GM19463 (cell line): Measurements from ENCODE around the gene SLC25A30.
A peak's percentile ranks its signal among the peaks of the same experiment; 100 is the strongest.

Experiments
- ATAC-seq: cut with Tn5 transposase; IDR thresholded peaks from one replicate; pipeline ENCODE4 v1.9.1; 2021; ENCODE audit warnings: mild to moderate bottlenecking, moderate library complexity; ENCODE audit not compliant: unreplicated experiment

The SLC25A30 gene, protein sequence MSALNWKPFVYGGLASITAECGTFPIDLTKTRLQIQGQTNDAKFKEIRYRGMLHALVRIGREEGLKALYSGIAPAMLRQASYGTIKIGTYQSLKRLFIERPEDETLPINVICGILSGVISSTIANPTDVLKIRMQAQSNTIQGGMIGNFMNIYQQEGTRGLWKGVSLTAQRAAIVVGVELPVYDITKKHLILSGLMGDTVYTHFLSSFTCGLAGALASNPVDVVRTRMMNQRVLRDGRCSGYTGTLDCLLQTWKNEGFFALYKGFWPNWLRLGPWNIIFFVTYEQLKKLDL

DNA sequence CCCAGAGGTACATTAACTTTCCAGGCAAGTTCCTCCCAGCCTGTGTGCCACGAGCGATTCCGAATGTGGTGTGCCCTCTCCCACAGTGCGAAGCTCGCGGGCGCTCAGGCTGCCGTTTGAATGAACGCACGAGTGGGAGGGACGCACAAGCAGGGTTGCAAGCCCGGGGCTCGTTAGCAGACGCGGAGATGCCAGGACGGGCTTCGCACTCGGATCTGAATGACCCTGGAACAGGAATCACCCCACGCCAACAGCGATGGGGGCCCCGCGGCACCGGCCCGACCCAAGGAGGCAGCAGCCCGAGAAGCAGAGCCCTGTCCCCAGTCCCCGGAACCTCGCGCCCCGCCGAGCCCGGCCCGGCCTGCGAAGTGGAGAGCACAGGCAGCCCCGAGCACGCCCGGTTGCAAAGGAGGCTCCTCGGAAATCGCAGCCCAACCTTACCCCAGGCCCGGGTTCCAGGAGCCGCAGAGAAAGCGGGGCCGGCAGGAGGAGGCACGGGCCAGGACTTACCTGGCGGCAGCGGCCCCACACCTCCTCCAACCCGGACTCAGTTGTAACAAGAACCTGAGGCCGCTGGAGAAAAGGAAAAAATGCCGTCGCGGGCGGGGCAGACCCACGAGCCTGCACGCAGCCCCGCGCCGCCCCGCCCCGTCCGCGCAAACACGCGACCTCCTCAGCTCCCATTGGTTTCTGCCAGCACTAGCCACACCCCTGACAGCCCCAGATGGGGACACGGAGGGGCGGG, at the start of gene SLC25A30:
SLC25A30 (minus strand) TSS at position 584 of the 745 bp plus-strand sequence. CDS start 6,948 bp downstream, outside the sequence.
- peak; percentile 92 for ATAC-seq

DNA sequence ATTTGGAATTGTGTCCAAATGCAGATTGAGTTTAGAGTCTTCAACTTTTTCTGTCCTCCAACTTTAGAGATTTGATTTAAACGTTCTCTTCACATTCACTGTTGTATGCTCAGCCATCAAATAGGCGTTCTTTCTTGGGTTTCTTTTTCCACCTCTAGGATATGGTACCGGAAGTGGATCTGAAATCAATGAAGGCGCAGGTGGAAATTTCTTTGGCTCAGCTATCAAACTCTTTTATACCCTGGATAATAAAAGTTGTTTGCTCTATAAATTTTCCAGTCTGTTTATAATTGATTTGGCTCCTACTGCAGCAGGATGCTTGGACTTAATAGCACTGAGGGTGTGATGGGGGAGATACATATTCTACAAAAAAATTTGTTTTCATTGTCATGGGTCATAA, 48.2 kb upstream of the SLC25A30 start:
- no peak for ATAC-seq

DNA sequence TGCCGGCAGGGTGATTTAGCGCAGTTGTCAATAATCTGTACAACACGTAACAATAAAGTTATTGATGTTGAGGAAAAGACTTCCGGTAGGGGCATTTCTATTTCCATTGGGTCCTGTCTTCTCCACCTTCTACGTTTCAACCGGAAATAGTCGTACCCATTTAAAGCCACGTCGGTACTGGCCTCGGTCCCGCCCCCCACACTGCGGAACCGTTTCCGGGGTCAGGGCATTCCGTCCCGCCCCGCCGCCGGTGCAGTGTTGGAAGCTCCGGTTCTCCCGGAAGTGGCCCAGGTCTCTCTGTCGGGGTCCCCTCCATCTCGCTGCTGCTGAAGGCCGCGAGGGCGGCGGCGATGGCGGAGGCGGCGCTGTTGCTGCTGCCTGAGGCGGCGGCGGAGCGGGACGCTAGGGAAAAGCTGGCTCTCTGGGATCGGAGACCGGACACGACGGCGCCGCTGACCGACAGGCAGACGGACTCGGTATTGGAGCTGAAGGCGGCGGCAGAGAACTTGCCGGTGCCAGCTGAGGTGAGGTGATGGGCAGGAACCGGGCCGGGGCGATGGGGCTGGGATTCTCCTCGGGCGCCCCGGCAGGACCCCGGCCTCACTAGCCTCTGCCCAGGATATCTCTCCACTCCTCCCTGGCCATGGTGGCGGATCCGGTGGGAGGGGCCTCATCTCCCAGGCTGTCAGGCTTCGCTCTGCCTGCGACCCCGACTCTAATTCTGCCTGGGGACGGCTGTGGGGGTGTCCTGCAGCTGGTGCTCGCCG, 46.7 kb upstream of the SLC25A30 start, which contains the start of gene COG3:
COG3 (plus strand) TSS at position 253 of the 767 bp plus-strand sequence; CDS start at position 351, 98 bp downstream.
- ATAC-seq = peak; percentile 96

DNA sequence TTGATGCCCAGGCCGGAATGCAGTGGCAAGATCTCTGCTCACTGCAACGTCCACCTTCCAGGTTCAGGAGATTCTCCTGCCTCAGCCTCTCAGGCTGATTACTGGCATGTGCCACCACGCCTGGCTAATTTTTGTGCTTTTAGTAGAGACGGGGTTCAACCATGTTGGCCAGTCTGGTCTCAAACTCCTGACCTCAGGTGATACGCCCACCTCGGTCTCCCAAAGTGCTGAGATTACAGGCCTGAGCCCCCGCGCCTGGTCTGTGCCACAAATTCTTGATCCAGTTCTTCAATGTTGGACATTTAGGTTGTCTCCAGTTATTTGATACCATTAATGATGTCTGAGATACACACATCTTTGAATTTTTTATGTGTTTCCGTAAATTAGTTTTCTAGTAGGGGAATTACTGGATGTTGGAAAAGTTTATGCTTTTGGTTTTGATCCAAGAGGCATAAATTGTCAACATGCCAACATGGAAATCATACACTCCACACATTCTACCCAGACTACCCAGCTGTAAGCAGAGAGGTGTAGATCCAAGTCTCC, 46.0 kb upstream of the SLC25A30 start:
- no peak for ATAC-seq

DNA sequence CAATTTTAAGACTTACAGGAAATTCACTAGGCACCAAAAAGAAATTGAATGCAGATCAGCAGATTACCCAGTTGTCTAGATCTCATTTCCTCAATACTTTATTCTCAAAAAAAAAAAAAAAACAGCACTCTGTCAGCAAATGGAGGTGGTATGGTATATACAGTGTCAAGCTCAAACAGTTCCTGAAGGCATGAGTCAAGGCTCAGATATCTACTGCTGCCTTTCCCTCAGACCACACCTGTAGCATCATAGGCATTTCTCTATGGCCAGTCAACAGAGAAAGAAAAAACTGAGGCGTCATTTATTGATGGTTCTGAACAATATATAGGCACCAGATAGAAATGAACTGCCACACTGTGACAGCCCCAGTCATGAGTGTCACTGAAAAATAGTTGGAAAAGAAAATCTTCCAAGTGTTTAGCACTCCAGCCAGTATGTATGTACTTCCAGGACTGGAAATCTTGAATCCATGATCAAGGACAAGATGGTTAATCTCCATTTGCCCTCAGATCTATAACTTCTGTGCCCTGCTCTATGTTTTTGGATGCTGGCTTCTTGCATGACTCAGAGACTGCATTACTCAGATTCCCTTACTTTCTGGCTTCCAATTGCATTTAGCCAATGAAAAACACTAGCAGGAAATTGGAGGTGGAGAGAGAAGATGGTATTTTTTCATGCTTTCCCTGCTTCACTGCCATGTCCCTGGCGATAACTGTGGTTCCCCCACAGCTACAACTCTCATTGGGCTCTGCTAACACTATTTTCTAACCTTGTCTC, 38.2 kb upstream of the SLC25A30 start:
- ATAC-seq = no peak

DNA sequence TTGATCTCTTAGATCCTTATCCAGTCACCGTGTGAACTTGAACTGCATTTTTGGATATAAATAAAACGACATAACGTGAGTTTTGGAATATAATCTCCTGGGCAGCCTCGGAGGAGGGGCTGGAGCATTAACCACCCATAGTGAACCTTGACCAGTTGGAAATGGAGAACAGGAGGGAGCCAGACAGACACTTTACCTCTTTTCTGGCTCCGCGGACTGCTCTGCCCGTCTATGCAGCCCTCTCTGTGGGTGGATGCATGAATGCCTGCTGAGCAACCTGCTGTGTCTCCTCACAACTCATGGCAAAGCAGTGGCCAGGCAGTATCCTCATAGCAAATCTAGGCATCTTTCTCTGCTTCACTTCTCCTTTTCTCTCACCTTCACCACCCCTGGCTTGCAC, 36.0 kb upstream of the SLC25A30 start:
- ATAC-seq = no peak

DNA sequence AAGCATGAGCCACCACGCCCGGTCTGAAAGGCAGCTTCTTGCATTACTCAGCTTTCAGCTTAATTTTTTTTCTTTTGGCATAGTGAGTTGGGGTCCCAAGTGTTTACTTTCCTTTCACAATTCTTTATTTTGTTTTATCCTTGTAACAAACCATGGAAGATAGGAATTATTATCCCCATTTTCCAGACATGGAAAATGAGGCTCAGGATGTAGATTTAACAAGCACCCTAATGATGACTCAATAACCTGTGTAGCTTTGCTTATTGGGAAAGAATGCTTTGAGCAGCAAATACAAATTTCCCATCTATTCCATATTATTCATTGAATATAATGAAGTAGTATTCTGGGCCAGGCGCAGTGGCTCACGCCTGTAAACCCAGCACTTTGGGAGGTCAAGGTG, 33.1 kb upstream of the SLC25A30 start:
- ATAC-seq = no peak

DNA sequence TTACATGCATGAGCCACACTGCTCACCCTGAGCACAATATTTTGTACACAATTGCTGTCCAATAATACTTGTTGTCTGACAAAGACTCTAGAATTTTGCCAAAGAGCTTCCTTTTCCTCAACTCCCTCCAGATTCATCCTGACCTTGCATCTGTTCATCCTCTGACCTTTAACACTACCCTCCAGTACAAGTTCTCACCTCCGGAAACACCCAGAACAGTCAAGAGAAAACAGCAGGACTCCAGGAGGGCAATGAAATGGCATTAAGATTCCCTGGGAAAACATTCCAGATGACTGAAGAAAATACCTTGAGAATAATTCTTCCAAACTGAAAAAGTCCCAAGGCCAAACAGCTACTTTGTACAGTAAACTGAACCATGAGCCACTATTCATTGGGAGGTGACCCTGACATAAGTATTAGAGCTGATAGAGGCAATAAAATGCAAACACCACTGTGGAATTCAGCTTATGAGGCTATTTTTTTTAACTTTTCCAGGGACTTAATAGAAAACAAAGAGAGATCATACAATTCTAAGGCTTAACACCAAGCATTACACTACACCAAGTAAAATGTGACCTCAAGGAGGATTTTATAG, 30.9 kb upstream of the SLC25A30 start:
- no peak for ATAC-seq

DNA sequence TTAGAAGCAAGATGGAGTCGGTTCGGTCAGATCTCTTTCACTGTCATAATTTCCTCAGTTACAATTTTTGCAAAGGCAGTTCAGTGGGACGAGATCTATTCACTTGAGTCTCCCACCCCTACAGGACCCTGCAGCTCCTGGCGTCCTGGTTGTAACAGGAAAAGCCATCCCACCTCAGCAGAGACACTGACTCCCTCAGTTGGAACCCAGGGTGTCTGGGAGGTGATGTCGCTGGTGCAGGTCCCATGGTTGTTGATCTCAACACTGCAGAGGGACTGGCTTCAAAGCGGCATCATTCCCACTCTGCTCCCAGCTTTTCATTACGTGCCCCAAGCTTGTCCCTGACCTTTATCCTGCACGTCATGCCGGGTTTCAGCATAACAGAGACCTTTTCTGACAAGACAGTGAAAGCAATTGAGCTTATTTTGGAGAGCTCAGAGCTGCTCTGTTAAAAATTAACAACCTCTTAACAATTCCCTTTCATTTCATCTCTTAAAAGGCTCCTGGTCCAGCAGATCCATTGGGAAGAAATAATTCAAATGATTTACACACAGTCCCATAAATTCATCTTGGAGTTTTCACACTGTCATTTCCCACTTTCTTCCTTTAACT, 29.0 kb upstream of the SLC25A30 start:
- ATAC-seq = no peak

DNA sequence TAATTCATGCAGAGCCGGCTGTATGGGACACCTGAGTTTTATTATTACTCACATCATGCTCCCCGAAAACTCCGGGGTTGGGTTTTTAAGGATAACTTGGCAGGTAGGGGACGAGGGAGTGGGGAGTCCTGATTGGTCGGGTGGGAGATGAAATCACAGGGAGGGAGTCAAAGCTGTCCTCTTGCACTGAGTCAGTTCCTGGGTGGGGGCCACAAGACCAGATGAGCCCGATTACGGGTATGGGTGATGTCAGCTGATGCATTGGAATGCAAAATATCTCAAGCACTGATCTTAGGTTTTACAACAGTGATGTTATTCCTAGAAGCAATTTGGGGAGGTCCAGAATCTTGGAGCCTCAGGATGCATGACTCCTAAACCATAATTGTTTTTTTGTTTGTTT, 28.0 kb upstream of the SLC25A30 start:
- no peak for ATAC-seq

DNA sequence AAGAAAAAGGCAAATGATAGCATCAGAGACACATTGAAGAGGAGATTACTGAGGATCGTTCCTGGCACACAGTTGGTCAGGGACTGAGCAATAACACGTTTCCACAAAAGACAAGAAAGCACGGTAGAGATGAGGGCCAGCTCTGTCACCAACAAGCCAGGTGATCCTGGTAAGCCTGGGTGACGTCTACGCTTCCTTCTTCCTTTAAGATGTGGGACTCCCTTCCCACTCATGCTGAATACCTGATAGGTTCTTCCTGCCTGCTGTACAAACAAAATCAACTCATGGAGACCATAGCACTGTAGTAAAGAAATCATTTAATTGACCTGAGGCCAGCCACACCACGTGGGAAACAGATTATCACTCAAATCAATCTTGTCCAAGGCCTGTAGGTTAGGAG, 26.9 kb upstream of the SLC25A30 start:
- ATAC-seq = no peak

DNA sequence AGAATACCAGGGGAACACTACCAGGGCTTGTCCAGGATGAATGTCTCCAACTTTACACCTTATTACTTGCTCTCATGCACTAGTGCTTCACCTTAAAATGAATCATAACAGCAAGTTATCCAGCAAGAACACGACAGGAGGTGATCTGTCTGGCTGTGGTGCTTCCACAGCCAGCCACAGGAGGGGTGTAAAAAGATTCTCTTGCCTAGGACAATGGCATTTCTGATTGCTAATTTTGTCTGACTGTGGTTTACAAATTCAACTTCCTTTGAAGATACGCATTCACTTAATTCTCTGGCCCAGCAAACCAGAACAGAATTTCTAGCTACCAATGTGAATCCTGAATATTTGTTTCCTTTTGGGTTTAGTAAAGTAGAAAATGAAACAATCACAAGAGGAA, 23.5 kb upstream of the SLC25A30 start:
- peak; percentile 70 for ATAC-seq

DNA sequence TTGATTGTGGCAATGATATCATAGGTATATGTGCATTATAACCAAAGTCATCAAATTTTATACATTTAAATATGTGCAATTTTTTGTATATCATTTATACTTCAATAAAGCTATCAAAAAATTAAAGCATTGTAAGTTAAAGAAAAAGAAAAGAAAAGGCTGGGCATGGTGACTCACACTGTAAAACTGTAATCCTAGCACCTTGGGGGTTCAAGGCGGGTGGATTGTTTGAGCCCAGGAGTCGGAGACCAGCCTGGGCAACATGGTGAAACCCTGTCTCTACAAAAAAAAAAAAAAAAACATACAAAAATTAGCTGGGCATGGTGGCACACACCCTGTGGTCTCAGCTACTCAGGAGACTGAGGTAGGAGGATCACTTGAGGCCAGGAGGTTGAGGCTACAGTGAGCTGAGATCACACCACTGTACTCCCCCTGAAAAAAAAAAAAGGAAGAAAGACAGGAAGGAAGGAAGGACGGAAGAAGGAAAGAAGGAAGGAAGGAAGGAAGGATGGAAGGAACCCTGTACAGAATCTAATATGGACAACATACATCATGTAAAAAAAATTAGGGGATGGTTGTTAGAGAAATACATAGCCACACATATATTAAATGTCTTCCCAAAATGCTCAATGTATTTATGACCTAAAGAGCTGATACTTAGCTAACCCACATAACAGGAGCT, 21.7 kb upstream of the SLC25A30 start:
- no peak for ATAC-seq

DNA sequence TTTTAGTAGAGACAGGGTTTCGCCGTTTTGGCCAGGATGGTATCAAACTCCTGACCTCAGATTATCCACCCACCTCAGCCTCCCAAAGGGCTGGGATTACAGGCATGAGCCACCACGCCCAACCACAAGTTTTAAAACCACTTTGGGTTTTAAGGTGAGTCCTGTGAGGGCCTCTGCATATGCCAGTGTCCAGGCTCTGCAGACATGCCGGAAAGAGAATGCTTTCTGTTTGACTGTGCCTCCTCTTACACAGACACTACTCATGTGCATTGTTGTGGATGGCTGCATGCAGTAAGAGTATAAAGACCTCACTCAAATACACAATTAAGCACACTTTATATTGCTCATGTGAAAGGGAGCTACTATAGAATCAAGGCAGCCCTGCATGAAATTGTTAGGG, 20.8 kb upstream of the SLC25A30 start:
- no peak for ATAC-seq

DNA sequence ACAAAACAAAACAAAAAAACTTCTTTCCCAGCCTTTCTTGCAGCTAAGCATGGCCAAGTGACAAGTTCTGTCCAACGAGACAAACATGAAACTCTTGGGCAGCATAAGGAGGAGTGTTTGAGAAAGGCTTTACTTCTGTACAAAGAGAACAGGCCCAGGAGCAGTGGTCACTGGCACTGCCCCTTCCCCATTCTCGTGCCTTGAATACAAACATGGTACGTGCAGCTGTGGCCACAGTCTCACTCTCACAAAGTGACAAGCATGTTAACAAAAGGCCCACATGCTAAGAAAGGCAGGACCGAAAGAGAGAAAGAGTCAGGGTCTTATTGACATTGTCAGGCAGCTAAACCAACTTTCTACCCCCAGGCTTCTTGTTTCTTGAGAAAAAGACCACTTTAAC, 19.8 kb upstream of the SLC25A30 start:
- no peak for ATAC-seq

DNA sequence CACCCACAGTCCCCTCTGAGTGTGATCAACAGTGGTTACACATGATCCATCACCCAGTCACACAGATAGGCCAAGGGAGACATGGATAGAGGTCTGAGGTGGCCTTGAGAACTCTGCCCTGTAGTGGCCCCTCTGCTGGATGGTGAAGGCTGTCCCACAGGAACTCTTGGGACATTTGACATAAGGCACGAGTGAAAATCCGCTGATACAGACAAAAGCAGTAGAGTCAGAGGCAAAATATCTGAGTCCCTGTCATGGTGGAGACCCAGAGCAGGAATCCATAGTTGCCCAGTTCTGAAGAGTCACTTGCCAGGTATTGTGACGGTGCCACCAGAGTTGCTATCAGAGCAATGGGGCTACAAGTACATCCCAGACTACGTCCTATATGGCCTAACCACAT, 18.8 kb upstream of the SLC25A30 start:
- ATAC-seq = no peak

DNA sequence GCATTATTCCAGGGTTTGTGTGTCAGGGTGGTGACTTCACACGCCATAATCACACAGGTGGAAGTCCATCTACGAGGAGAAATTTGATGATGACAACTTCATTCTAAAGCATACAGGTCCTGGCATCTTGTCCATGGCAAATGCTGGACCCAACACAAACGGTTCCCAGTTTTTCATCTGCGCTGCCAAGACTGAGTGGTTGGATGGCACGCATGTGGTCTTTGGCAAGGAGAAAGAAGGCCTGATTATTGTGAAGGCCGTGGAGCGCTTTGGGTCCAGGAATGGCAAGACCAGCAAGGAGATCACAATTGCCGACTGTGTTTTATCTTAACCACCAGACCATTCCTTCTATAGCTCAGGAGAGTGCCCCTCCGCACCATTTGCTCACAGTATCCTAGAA, 18.2 kb upstream of the SLC25A30 start:
- no peak for ATAC-seq

DNA sequence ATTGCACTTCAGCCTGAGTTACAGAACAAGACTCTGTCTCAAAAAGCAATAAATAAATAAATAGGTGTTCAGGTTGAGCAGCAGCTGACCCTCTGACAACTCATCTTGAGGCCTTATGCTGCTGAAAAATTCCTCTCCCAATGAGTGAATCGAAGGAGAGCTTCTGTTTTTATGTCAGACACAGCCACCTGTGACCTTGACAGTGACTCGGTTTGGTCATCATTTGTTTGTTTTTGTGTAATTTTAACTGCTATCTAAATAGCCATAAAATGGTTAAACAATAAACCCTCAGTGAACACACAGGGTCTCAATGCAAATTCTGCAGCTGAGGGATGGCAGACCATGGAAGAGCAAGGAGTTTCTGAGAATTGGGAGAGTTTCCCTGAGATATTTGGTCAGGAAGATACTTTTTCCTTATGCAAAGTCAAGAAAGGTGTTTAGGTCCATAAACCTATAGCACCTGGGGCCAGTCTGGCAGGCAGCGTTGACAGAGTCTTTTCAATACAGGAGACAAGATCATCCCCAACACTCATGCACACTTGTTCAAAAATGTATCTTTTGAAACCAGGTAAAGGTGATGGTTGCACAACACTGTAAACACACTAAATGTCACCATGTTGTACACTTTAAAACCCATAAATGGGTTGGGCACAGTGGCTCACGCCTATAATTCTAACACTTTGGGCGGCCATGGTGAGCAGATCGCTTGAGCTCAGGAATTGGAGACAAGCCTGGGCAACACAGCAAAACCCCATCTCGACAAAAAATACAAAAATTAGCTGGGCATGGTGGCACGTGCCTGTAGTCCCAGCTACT, 16.6 kb upstream of the SLC25A30 start:
- ATAC-seq = no peak
